Neutrophil (primary cell): ENCODE data around the gene HMGCL.

Source experiments
- H3K27ac ChIP-seq: fragments of 200-600 bp; sonication (generic); 2 replicates; pipeline ENCODE4 v1.5.1; 2016; ENCODE audit warnings: mild to moderate bottlenecking, moderate library complexity
- H3K27me3 ChIP-seq: fragments of 200-600 bp; sonication (generic); 2 replicates; pipeline ENCODE4 v1.6.0; 2016; ENCODE audit warnings: mild to moderate bottlenecking
- H3K36me3 ChIP-seq: fragments of 200-600 bp; sonication (generic); 2 replicates; pipeline ENCODE4 v1.5.1; 2017
- H3K4me1 ChIP-seq, 2 experiments: fragments of 200-600 bp in 1 of 2; sonication (generic) in 1 of 2; 1 replicate in 1 of 2; 2 replicates in 1 of 2; pipeline versions ENCODE4 v1.5.1 to v1.6.1; 2013 to 2016; ENCODE audit warnings: low read depth in 1 of 2, low read length in 1 of 2, mild to moderate bottlenecking in 1 of 2, moderate library complexity in 1 of 2; ENCODE audit not compliant: control insufficient read depth in 1 of 2, insufficient read depth in 1 of 2
- H3K4me3 ChIP-seq, 2 experiments: fragments of 200-600 bp in 1 of 2; sonication (generic) in 1 of 2; 1 replicate in 1 of 2; 2 replicates in 1 of 2; pipeline ENCODE4 v1.5.1; 2013 to 2016; ENCODE audit warnings: low read depth in 1 of 2, low read length in 1 of 2, mild to moderate bottlenecking in 1 of 2, moderate library complexity in 1 of 2
- H3K9me3 ChIP-seq: fragments of 200-600 bp; sonication (generic); 2 replicates; pipeline ENCODE4 v1.5.1; 2016
- CTCF ChIP-seq: fragments of 200-600 bp; sonication (generic); IDR thresholded peaks from 2 replicates; pipeline ENCODE4 v1.5.1; 2016; ENCODE audit warnings: antibody characterized with exemption

Gene HMGCL

DNA sequence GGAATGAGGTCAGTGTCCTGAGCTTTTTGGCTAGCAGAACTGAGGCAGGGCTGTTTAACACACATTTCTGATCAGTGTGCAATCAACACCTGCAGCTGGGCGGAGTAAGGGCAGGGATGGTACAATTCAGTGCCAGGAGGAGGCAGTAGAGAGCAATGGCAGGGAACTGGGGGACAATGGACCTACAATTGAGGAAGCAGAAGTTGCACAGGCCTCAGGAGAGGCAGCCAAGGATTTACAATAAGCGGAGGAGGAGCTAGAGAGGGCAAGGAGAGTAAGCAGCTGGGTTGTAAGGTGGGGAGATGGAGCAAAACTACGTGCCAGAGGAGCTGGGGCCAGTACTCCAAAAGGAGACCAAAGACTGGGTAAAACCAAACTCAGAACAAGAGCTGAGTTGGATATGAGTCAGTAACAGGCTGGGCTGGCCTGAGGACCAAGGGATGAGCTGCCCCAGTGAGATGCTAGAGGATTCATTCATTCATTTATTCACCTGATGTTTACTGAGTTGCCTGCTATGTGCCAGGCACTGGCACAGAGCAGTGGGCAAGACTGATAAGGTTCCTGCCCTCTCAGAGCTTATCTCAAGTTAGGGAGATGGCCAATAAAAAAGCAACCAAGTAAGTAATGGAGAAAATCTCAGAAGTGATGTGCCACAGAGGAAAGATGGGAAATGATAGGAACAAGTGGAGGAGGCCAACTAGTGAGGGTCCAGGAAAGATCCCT, 14.2 kb downstream of the HMGCL start:
- Histone ChIP-seq H3K36me3 (peaks cover 32% of the 10 kb centered on the region), H3K27ac (peak overlapping the region; percentile 68), H3K27me3 (no peaks in the 10 kb centered on the region), H3K4me1 (peaks cover 38 to 43% of the 10 kb centered on the region in 2 experiments), H3K9me3 (no peaks in the 10 kb centered on the region), H3K4me3 (no peak overlapping the region)
- peak; percentile 94 for TF ChIP-seq CTCF

- Histone ChIP-seq H3K27ac (peak overlapping the region; percentile 68), H3K4me3 (no peak overlapping the region), H3K4me1 (peaks cover 38 to 43% of the 10 kb centered on the region in 2 experiments), H3K9me3 (no peaks in the 10 kb centered on the region), H3K27me3 (no peaks in the 10 kb centered on the region), H3K36me3 (peaks cover 24% of the 10 kb centered on the region)
- peak; percentile 74 for TF ChIP-seq CTCF
These were observed 15.5 kb downstream of the HMGCL start for GRCh38 chr1:23809751-23810171.

GRCh38 chr1:23807453-23807852, 17.8 kb downstream of the HMGCL start:
- no peak for TF ChIP-seq CTCF
- H3K4me3 ChIP-seq, result no peak overlapping the region
- H3K27ac ChIP-seq, result peak overlapping the region; percentile 70
- no peaks in the 10 kb centered on the region for H3K27me3 ChIP-seq
- H3K9me3 ChIP-seq, result no peaks in the 10 kb centered on the region
- H3K4me1 ChIP-seq, result peaks cover 38 to 43% of the 10 kb centered on the region in 2 experiments
- H3K36me3 ChIP-seq, result peaks cover 16% of the 10 kb centered on the region

DNA sequence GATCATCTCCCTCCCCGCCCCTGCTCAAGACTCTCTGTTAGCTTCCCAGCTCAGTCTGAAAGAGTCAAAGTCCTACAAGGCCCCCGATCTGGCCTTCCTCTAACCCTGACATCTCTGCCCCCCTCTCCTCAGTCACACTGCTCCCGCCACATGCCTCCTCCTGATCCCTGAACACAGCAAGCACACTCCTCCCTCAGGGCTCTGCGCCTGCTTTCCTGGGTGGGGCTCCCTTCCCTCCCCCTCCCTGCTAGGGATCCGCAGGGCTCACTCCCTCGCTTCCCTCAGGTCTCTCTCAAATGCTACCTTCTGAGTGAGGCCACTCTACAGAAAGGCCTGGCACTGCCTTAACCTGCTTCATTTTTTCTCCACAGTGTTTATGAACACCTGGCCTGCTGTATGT, 18.9 kb downstream of the HMGCL start:
- Histone ChIP-seq H3K4me1 (peaks cover 42 to 47% of the 10 kb centered on the region in 2 experiments), H3K36me3 (peaks cover 10% of the 10 kb centered on the region), H3K27me3 (no peaks in the 10 kb centered on the region), H3K9me3 (no peaks in the 10 kb centered on the region), H3K27ac (peak overlapping the region; percentile 70), H3K4me3 (no peak overlapping the region)
- TF ChIP-seq CTCF, result no peak

GRCh38 chr1:23805025-23805424, 20.2 kb downstream of the HMGCL start:
- no peak for TF ChIP-seq CTCF
- peaks cover 33 to 41% of the 10 kb centered on the region in 2 experiments for H3K4me1 ChIP-seq
- H3K27me3 ChIP-seq, result no peaks in the 10 kb centered on the region
- no peaks in the 10 kb centered on the region for H3K9me3 ChIP-seq
- no peak overlapping the region for H3K4me3 ChIP-seq
- peaks cover 10% of the 10 kb centered on the region for H3K36me3 ChIP-seq
- H3K27ac ChIP-seq, result no peak overlapping the region
